Astrocyte (in vitro differentiated cells and primary cell): ENCODE data around the gene HOGA1. TPM values are rescaled to one million over a fixed set of nuclear protein-coding genes. Genes with fewer than 3 reads are reported as not detected.

ENCODE experiments used
- DNase-seq: peaks from one replicate; pipeline ENCODE4 v3.0.0-alpha.2; 2010; ENCODE audit warnings: low read depth
- FAIRE-seq: peaks from 2 replicates; lab custom pipeline; 2011; peaks lifted over from hg19 to GRCh38; lab: Jason Lieb, UNC
- H2AFZ ChIP-seq: 2 replicates; pipeline ENCODE4 v1.6.0; 2012; ENCODE audit warnings: low read depth, low read length, inconsistent platforms
- H3K27ac ChIP-seq: 2 replicates; pipeline ENCODE4 v1.5.1; 2011; ENCODE audit warnings: low read depth, low read length, inconsistent platforms
- H3K27me3 ChIP-seq: 2 replicates; pipeline ENCODE4 v1.6.0; 2011; ENCODE audit warnings: low read length, inconsistent platforms; ENCODE audit not compliant: insufficient read depth
- H3K36me3 ChIP-seq: 2 replicates; pipeline ENCODE4 v1.5.1; 2011; ENCODE audit warnings: low read length, inconsistent platforms; ENCODE audit not compliant: insufficient read depth
- H3K4me1 ChIP-seq: 2 replicates; pipeline ENCODE4 v1.5.1; 2011; ENCODE audit warnings: low read length, inconsistent platforms; ENCODE audit not compliant: insufficient read depth
- H3K4me2 ChIP-seq: 2 replicates; pipeline ENCODE4 v1.6.0; 2012; ENCODE audit warnings: low read length, inconsistent platforms
- H3K4me3 ChIP-seq: 2 replicates; pipeline ENCODE4 v1.5.1; 2011; ENCODE audit warnings: low read depth, mild to moderate bottlenecking, low read length, inconsistent platforms; ENCODE audit not compliant: insufficient read depth
- H3K79me2 ChIP-seq: 2 replicates; pipeline ENCODE4 v1.6.0; 2012; ENCODE audit warnings: mild to moderate bottlenecking, low read length, inconsistent platforms; ENCODE audit not compliant: insufficient read depth
- H3K9ac ChIP-seq: 2 replicates; pipeline ENCODE4 v1.6.0; 2012; ENCODE audit warnings: mild to moderate bottlenecking, low read length, inconsistent platforms
- H3K9me3 ChIP-seq: 2 replicates; pipeline ENCODE4 v1.5.1; 2012; ENCODE audit warnings: low read depth, mild to moderate bottlenecking, low read length, inconsistent platforms; ENCODE audit not compliant: insufficient read depth
- H4K20me1 ChIP-seq: 2 replicates; pipeline ENCODE4 v1.6.0; 2012; ENCODE audit warnings: low read length, inconsistent platforms; ENCODE audit not compliant: insufficient read depth
- H3K27ac Mint-ChIP-seq: one replicate; pipeline ENCODE4 v1.8.0; 2021; ENCODE audit warnings: mild to moderate bottlenecking, mixed read lengths; ENCODE audit not compliant: unreplicated experiment
- H3K27me3 Mint-ChIP-seq: one replicate; pipeline ENCODE4 v1.8.0; 2021; ENCODE audit warnings: low read depth, mixed read lengths; ENCODE audit not compliant: unreplicated experiment
- H3K36me3 Mint-ChIP-seq: one replicate; pipeline ENCODE4 v1.8.0; 2021; ENCODE audit warnings: low read depth, mixed read lengths; ENCODE audit not compliant: unreplicated experiment
- H3K4me1 Mint-ChIP-seq: one replicate; pipeline ENCODE4 v1.8.0; 2021; ENCODE audit warnings: low read depth, mixed read lengths; ENCODE audit not compliant: unreplicated experiment
- H3K4me3 Mint-ChIP-seq: one replicate; pipeline ENCODE4 v1.8.0; 2021; ENCODE audit warnings: mild to moderate bottlenecking, moderate library complexity, mixed read lengths; ENCODE audit not compliant: unreplicated experiment
- H3K9me3 Mint-ChIP-seq: one replicate; pipeline ENCODE4 v1.8.0; 2021; ENCODE audit warnings: mild to moderate bottlenecking, mixed read lengths; ENCODE audit not compliant: unreplicated experiment
- CTCF ChIP-seq: IDR thresholded peaks from 2 replicates; pipeline ENCODE4 v1.5.1; 2011; ENCODE audit warnings: low read depth, mild to moderate bottlenecking, inconsistent platforms, low read length, moderate library complexity; ENCODE audit not compliant: insufficient read depth
- EZH2 ChIP-seq: IDR thresholded peaks from 2 replicates; pipeline ENCODE4 v1.6.1; 2012; ENCODE audit warnings: mild to moderate bottlenecking, low read length, inconsistent platforms; ENCODE audit not compliant: insufficient read depth
- total RNA-seq: library from RNA; stranded (reverse); gene quantifications from 2 replicates; pipeline ENCODE4 v1.2.1, GENCODE V29; 2021

Gene HOGA1
- total RNA-seq, 1 donor from 2014 or later = 0.23 TPM

- Histone ChIP-seq H3K36me3 (no peaks in the 10 kb centered on the region), H2AFZ (no peak overlapping the region), H3K27ac (no peak overlapping the region), H3K4me3 (no peak overlapping the region), H3K4me2 (no peak overlapping the region), H3K9ac (no peak overlapping the region), H3K4me1 (peaks cover 25% of the 10 kb centered on the region), H4K20me1 (no peaks in the 10 kb centered on the region), H3K9me3 (no peaks in the 10 kb centered on the region), H3K79me2 (no peaks in the 10 kb centered on the region), H3K27me3 (no peaks in the 10 kb centered on the region)
- Mint-ChIP-seq H3K27ac (no peak overlapping the region), H3K36me3 (no peaks in the 10 kb centered on the region), H3K4me1 (peaks cover 19% of the 10 kb centered on the region), H3K4me3 (no peak overlapping the region), H3K27me3 (peaks cover 3% of the 10 kb centered on the region), H3K9me3 (no peaks in the 10 kb centered on the region)
- no peak for FAIRE-seq
- no peak for TF ChIP-seq EZH2
- TF ChIP-seq CTCF = no peak
- no peak for DNase-seq
Observed at GRCh38 chr10:97598407-97599271, 14.4 kb downstream of the HOGA1 start.

GRCh38 chr10:97599272-97599619 is 15.1 kb downstream of the HOGA1 start:
- Mint-ChIP-seq H3K9me3 (no peaks in the 10 kb centered on the region), H3K4me1 (peaks cover 19% of the 10 kb centered on the region), H3K27me3 (peaks cover 3% of the 10 kb centered on the region), H3K36me3 (no peaks in the 10 kb centered on the region), H3K4me3 (no peak overlapping the region), H3K27ac (no peak overlapping the region)
- Histone ChIP-seq H3K9ac (no peak overlapping the region), H3K27me3 (no peaks in the 10 kb centered on the region), H2AFZ (no peak overlapping the region), H4K20me1 (no peaks in the 10 kb centered on the region), H3K4me1 (peaks cover 25% of the 10 kb centered on the region), H3K27ac (no peak overlapping the region), H3K9me3 (no peaks in the 10 kb centered on the region), H3K4me3 (no peak overlapping the region), H3K79me2 (no peaks in the 10 kb centered on the region), H3K4me2 (no peak overlapping the region), H3K36me3 (no peaks in the 10 kb centered on the region)
- no peak for FAIRE-seq
- no peak for DNase-seq
- no peak for TF ChIP-seq CTCF
- no peak for TF ChIP-seq EZH2

- no peak for DNase-seq
- Histone ChIP-seq H3K27me3 (no peaks in the 10 kb centered on the region), H3K27ac (no peak overlapping the region), H4K20me1 (no peaks in the 10 kb centered on the region), H3K36me3 (no peaks in the 10 kb centered on the region), H3K4me3 (no peak overlapping the region), H3K4me1 (peaks cover 23% of the 10 kb centered on the region), H3K4me2 (no peak overlapping the region), H2AFZ (no peak overlapping the region), H3K9me3 (no peaks in the 10 kb centered on the region), H3K79me2 (no peaks in the 10 kb centered on the region), H3K9ac (no peak overlapping the region)
- no peak for TF ChIP-seq EZH2
- TF ChIP-seq CTCF = no peak
- H3K27me3 Mint-ChIP-seq = peaks cover 3% of the 10 kb centered on the region
- no peaks in the 10 kb centered on the region for H3K9me3 Mint-ChIP-seq
- H3K36me3 Mint-ChIP-seq = no peaks in the 10 kb centered on the region
- no peak overlapping the region for H3K4me3 Mint-ChIP-seq
- H3K4me1 Mint-ChIP-seq = peaks cover 18% of the 10 kb centered on the region
- FAIRE-seq = no peak
- H3K27ac Mint-ChIP-seq = no peak overlapping the region
Observed at GRCh38 chr10:97600616-97601015, 16.4 kb downstream of the HOGA1 start.
